GM19468 (cell line): ENCODE data around the gene NCAM1.
"Not testable (repeated sequence)": the region's sequence is repeated elsewhere in the genome, so short reads cannot be mapped to it uniquely, and the experiment has no call there.

ENCODE experiments used
- ATAC-seq: cut with Tn5 transposase; IDR thresholded peaks from one replicate; pipeline ENCODE4 v1.9.1; 2021; ENCODE audit warnings: mild to moderate bottlenecking, moderate library complexity, moderate number of reproducible peaks; ENCODE audit not compliant: unreplicated experiment; ENCODE audit errors: extremely low read depth

Gene NCAM1

DNA sequence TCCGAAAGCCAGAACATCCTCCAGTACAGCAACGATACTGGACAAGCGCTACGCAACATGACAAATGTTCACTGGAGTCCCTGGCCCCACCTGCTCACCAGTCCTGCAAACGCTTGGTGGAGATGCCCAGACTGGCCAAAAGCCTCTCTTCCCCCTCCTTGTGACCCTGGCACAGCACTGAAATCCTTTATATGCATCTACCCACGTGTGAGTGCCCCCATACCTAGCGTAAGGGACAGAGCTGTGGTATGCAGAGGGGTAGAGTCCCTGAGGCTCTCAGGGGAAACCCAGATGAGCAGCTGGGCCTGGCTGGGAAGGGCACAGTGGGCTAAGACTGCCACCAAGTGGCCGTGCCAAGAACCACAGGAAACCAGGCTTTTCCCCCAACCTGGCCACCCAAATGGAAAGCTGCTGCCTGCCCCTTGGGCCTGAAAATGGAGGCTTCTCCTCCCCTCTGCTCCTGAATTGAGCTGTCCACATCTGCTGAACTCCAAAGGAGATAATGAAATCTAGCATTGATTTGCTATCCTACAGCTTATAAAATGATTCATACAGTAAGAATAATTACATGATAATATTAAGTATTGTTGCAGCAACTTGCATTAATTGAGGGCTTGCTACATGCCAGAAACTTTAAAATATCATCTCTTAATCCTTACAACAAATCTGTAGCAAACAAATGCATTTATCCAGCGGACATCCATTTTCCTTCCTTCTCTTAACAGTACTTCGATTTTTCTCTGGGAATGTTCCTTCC lies 328.4 kb downstream of the NCAM1 start:
- no peak for ATAC-seq

DNA sequence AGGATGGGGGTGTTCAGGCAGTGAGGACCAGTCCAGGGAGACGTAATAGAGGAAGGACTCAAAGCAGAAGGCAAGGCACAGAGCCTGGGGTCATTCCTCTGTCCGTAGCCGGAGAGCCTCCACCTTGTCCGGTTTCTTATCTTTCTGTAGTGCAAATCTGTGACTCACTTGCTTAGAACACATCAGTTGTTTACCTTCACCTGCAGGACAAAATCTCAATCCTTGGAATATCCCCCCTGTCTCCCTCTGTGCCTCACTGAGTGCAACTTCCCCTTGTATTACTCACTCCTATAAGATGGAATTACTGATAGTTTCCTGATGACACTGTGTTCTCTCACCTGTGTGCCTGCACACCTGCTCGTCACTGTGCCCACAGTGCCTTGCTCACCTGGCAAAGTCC lies 332.7 kb downstream of the NCAM1 start:
- no peak for ATAC-seq

DNA sequence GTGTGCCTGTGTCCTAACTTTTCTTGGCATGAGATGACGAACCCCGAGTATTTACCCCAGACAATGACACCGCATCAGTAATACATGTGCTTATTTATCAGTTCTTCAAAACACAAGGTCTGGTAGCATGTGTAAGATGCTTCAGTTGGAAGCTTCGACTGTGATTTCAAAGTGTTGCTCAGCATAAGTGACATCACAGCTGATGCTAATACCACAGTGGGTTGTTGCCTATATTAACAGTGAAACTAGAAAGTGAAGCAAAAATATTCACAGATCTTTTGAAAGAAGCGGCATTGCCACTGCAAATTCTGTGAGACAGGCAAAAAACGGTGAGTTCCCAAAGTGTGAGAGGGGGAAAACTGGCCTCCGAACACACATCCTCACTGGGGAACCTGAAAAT lies 334.8 kb downstream of the NCAM1 start:
- no peak for ATAC-seq

DNA sequence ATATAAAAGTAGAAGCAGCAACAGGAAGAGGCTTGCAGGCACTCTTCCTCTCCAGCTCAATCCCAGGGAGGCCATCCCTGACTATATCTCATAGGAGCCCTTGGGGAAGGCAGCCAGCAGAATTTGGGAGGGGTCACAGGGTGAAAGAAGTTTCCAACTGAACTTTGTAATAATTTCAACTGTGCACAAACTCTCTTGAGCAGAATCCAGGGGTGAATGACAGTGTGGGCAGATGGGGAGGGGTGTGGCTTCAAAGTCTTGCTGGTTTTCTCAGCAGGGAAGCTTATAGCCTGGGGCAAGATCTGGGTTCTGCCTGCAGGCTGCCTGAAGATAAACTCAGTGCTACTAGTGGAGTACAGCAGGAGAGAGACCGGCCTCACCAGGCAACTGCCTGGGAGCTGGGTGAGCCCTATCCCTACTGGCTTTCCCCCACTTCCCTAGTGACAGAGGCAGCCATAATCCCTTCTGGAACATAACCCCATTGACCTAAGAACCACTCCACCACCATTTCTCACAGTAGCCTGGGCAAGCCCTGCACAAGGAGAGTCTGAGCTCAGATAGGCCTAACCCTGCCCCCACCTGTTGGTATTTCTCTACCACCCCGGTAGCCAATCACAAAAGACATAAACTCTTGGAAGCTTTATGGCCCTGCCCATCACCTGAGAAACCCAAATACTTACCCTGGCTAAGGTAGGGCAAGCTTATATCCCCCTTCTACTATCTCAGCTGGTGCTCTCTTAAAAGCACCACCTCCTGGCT lies 335.4 kb downstream of the NCAM1 start:
- ATAC-seq = no peak

DNA sequence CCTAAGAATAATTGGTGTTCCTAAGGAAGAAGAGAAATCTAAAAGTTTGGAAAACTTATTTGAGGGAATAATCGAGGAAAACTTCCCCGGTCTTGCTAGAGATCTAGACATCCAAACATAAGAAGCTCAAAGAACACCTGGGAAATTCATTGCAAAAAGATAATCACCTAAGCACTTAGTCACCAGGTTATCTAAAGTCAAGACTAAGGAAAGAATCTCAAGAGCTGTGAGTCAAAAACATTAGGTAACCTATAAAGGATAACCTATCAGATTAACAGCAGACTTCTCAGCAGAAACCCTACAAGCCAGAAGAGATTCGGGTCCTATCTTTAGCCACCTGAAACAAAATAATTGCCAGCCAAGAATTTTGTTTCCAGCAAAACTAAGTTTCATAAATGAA lies 337.3 kb downstream of the NCAM1 start:
- not testable (repeated sequence) for ATAC-seq

DNA sequence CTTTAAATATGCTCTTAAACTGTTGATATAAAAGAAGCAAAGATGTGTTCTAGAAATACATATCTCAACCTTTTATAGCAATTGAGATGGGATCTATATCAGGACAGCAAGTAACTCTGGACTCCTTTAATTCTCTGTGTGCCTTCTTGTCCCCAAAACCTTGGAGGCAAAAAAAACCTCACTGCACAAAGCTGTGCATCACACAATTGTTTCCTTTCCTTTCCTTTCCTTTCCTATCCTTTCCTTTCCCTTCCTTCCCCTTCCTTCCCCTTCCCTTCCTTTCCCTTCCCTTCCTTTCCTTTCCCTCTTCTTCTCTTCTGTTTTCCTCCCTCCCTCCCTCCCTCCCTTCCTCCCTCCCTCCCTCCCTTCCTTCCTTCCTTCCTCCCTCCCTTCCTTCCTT lies 343.7 kb downstream of the NCAM1 start:
- ATAC-seq = no peak

DNA sequence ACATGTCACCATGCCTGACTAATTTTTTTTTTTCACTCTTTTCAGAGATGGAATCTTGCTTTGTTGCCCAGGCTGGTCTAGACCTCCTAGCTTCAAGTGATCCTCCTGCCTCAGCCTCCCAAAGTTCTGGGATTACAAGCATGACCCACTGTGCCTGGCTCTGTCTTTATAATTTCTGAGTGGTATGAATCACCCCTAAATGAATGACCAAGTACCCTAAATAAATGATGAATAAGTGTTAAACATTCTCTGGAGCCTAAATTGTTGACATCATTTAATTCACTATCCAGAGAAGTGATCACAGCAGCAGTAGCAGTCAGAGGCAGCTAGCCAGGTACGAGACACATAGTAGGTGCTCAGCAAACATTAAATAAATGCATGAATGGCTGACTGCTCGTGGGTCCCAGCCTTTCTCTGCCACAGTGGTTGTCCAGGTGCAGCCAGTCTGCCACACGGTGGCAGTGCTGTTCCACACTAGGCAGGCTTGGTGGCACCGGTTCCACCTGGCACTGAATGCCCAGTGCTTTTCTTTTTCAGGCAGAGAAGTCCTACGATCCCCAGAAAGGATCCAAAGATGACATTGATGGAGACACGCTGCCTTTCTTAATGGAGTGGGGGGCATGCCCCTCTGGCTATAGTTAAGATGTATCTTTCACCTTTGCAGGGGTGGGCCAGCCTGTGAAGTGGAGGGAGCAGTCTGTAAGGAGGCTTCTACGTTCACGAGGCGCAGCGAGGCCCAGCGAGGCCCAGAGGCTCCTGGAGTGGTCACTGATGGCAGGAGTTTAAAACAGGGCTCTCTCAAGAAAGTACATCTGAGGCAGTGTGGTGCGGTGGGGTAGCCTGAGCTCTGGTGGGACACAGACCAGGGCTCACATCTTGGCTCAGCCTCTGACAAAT lies 344.5 kb downstream of the NCAM1 start:
- ATAC-seq = peak; percentile 69

DNA sequence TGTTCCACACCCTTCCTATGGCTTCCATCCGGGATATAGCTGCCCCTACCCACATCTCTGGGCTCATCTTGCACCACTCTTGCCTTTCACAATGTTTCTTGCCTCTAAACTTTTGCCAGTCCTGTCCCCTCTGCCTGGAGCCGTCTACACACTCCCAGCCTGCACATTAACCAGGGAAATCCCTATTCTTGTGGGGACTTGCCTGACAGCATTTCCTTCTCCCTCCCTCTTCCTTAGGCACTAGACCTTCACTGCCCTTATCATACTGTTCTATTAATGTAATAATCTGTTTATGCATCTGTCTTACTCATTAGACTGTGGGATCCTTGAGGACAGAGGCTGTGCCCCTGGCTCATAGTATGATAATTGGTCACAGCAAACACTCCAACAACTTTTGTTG lies 347.4 kb downstream of the NCAM1 start:
- no peak for ATAC-seq

DNA sequence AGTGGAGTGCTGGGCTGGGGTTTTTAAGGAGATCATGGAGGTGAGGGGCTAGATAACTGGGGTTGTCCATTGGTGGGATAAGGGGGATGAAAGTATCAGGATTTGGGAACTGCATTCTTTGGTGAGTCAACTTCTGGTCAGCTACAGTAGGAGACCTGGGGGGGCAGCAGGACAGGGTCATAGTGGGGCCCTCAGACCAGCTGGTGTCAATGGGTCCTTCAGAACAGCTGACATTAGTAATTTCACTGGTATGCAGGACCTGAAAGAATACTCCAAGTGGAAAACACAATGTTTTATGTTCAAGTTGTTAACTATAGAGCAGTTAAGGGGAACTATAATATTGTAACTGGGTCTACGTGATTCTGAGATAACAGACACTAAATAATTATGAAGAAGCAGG lies 350.3 kb downstream of the NCAM1 start:
- ATAC-seq = no peak

DNA sequence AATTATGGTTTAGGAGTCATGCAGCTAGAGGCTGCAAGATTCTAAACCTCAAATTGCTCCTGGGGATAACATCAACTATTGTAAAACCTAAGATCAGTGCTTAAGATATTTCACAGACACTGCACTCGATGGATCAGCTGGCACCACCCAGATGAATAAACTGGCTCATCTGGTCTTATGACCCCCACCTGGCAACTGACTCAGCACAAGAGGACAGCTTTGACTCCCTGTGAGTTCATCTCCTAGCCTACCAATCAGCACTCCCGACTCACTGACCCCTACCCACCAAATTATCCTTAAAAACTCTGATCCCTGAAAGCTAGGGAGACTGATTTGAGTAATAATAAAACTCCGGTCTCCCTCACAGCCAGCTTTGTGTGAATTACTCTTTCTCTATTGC lies 352.4 kb downstream of the NCAM1 start:
- ATAC-seq = no peak

DNA sequence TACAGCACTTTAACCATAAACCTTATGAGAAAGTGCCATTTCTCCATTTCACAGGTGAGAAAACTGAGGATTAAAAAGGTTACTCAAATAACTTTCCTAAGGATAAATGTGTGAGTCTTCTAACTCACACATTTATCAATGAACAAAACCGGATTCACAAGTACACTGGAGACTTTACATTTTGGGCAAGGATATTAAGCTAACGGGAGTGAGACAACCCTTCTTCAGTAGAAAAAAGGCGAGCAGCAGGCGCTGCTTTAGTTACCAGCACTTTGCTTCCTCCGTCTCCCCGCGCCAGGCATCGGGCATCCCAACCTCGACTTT lies 352.8 kb downstream of the NCAM1 start:
- no peak for ATAC-seq

DNA sequence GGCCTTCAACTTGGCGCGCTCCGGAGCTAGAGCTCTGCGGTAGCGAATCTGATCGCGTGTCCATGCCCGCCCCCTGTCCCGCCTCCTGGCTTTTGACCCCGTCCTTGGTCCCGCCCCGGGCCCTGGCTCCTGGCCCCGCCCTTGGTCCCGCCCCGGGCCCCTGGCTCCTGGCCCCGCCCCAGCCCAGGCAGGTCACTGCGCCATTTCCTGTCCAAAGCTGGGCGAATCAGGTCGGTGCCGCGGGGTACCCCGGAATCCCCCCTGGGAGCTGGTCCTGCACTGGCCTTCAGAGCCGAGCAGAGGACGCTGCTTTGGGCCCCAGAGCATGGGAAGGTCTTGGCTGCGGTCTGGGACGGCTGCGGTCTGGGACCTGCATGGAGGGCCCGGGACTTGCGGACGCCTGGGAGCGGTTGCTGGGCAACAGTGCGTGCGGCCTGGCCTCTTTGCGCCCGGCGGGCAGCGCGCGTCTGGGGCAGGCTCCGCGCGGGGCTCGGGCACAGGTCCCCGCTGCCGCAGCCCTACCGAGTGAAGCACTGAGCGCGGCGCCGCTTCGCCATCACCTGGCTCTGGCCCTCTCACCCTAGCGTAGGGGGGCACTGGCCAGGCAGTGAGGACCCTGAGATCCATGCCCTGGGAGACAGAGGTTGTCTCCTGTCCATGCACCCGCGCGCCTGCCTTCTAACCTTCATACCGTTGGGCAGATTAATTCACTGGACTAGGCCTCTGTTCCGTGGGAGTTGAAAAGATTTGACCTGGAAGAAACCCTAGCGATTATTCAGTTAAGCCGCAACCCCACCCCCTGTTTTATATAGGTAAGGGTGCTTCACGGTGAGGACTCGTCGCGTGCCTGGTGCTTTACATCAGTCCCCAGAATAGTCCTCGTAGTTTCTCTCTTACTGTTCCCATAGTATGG lies 353.4 kb downstream of the NCAM1 start, which contains the start of gene TTC12:
Gene TTC12 (plus strand): TSS at position 195 of the 913 bp plus-strand sequence. CDS start 1,675 bp downstream, outside the sequence.
- ATAC-seq = peak; percentile 89

DNA sequence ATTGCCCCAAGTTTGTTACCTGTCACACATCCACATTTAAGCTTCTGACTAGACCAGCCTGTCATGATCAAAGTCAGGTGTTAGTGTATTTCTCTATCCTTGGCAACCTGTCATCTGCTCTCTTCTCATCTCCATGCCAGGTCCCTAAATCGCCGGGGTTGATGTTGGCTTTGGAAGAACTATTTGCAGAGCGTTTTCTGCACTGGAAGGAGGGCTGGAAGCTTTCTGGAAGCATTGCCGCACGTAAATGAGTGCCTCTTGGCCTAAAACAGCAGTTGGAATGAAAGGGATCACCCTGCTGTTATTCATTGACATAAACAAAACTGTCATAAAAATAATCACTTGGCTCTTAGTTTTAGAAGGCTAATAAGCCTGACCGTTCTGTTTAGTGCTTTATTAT lies 354.6 kb downstream of the NCAM1 start:
- no peak for ATAC-seq

DNA sequence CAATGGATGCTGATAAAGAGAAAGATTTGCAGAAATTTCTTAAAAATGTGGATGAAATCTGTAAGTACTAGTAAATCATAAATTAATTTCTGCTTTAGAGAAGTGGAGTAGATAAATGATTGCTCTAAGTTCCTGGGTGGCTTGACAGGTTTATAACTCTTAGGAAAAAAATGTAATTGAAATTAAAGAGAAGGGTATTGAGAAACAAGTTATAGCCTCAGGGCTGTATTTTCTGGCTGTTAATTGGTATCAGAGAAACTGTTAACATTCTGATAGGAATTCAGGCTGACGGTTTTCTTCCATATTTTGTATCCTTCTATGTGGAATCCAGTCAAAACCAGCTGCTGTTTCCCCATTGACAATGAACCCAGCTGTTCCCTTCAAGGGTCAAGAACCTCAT lies 355.0 kb downstream of the NCAM1 start:
- ATAC-seq = no peak

DNA sequence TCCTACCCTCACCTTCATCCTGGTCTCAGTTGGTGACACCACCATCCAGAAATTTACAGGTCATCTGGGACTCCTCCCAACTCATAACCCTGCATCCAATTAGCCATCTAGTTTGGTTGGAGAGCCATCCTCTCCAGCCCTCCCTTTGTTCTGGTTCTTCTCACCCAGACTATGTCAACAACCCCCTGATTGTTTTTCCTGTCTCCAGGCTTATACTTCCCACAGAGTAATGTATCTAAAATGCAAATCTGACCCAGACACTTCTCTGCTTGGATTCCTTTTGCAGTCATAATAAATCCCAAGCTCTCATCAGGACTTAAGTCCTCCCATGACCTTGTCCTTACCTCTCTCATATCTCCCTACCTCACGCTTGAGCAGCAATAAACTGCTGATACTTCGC lies 356.1 kb downstream of the NCAM1 start:
- no peak for ATAC-seq

DNA sequence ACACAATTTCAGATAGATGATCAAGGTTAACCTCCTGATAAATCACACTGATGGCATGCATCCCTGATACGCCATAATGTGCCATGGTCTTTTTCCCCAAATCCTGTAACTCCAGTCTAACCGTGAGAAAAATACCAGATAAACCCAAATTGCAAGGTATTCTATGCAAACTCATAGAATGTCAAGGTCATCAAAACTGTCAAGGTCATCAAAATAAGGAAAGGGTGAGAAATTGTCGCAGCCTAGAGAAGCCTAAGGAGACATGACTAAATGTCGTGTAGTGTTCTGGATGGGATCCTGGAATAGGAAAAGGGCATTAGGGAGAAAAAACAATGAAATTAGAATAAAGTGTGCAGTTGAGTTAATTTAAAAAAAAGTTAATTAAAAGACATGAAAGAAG lies 357.9 kb downstream of the NCAM1 start:
- no peak for ATAC-seq

DNA sequence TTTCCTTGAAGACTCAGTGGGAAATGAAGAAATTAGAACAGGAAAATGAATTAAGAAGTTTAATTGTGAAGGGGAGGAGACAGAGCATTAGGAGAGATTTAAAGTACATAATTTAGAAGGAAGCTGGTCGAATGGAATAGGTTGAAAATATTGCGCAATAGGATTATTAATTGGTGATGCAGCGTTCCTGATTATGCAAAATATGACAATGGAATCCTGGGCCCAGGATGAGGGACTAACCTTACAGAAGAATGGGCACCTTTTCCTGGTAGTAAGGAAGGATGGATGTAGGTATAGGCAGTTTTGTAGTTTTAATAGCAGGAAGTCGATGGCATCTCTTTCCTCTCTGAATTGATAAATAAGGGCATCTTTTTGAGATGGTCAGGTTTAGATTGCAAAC lies 360.9 kb downstream of the NCAM1 start:
- no peak for ATAC-seq

DNA sequence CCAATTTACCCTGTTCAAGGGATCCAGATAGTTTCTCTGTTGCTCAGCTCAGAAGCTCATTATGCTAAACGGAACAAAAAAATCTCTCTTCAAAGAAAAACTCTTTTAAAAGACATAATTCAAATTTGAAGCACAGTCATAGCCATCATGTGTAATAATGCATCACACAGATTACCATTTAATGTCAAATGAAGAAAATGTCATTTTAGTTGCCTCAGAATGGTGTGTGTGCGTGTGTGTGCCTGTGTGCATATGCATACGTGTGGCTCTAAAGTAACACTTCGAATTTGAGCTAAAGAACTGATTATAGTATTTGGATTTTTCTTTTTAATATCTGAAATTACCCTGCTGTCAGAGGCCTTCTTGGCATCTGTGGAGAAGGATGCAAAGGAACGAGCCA lies 363.0 kb downstream of the NCAM1 start:
- no peak for ATAC-seq
